Spleen (tissue), 11 donors: Measurements from ENCODE around the gene RPP25L. TPM values are rescaled to one million over a fixed set of nuclear protein-coding genes. Genes with fewer than 3 reads are reported as not detected.

ENCODE experiments used
- DNase-seq: peaks from one replicate; pipeline ENCODE4 v3.0.0-alpha.2; 2020
- H3K27ac ChIP-seq, 8 donors: fragments of 200-600 bp; sonication (generic) in 7 of 8; 1 replicate in 4 of 8; 2 replicates in 4 of 8; pipeline versions ENCODE4 v1.5.0 to v1.8.0; 2016 to 2021; ENCODE audit warnings: inconsistent platforms in 4 of 8, mild to moderate bottlenecking in 4 of 8, moderate library complexity in 1 of 8
- H3K27me3 ChIP-seq, 7 donors: fragments of 200-600 bp; sonication (generic) in 6 of 7; replicated peaks in 1 of 7; 1 replicate in 4 of 7; 2 replicates in 3 of 7; pipeline versions ENCODE4 v1.5.0 to v1.8.0; 2016 to 2021; ENCODE audit warnings: inconsistent platforms in 3 of 7, mild to moderate bottlenecking in 1 of 7
- H3K36me3 ChIP-seq, 6 donors: fragments of 200-600 bp; sonication (generic) in 5 of 6; 1 replicate in 4 of 6; 2 replicates in 2 of 6; pipeline versions ENCODE4 v1.5.0 to v1.8.0; 2016 to 2021; ENCODE audit warnings: inconsistent platforms in 2 of 6
- H3K4me1 ChIP-seq, 6 donors: fragments of 200-600 bp; sonication (generic) in 5 of 6; 1 replicate in 3 of 6; 2 replicates in 3 of 6; pipeline versions ENCODE4 v1.5.0 to v1.8.0; 2016 to 2021; ENCODE audit warnings: inconsistent platforms in 3 of 6
- H3K4me3 ChIP-seq, 8 donors: fragments of 200-600 bp; sonication (generic) in 7 of 8; 1 replicate in 4 of 8; 2 replicates in 4 of 8; pipeline versions ENCODE4 v1.5.0 to v1.8.0; 2016 to 2021; ENCODE audit warnings: inconsistent platforms in 4 of 8, mild to moderate bottlenecking in 4 of 8, moderate library complexity in 2 of 8
- H3K9me3 ChIP-seq, 8 donors: fragments of 200-600 bp; sonication (generic) in 7 of 8; 1 replicate in 4 of 8; 2 replicates in 4 of 8; pipeline versions ENCODE4 v1.5.0 to v1.8.0; 2016 to 2021; ENCODE audit warnings: inconsistent platforms in 4 of 8
- POLR2A ChIP-seq, 3 donors: fragments of 450-650 bp; IDR thresholded peaks; one replicate each; pipeline ENCODE4 v1.5.1; 2017; ENCODE audit warnings: antibody characterized with exemption in 3 of 3, mild to moderate bottlenecking in 1 of 3
- POLR2AphosphoS5 ChIP-seq, 3 donors: sonication (generic); formaldehyde crosslinking; IDR thresholded peaks; one replicate each; pipeline ENCODE4 v1.5.1; 2017; ENCODE audit warnings: antibody characterized with exemption in 3 of 3
- WGBS, 5 donors: extraction: QIAGEN DNeasy Blood & Tissue Kit in 3 of 5; methylation state at CpG; one replicate each; pipeline versions ENCODE4 v1.1.5 to v1.1.7; 2013 to 2018; 5-methylcytosine and 5-hydroxymethylcytosine counted together
- intact Hi-C: fragments of 100-400 bp; cut with DNase I; formaldehyde crosslinking; loops from one replicate; pipeline ENCODE4 v1.15.0; 2023; ENCODE audit warnings: low total_unique reads
- polyA plus RNA-seq, 3 donors: library from polyadenylated mRNA; stranded (reverse); fragments of 200-250 nt; gene quantifications; one replicate each; pipeline ENCODE4 v1.2.1, GENCODE V29; 2013
- total RNA-seq, 7 donors: library from RNA; depleted of rRNA in 3 of 7; stranded (reverse); fragments of >200 nt in 3 of 7; fragmentation: NEBNext Ultra II Directional in 4 of 7; extraction: Animal tissue kit (Norgen Biotek cat#: 25700) in 4 of 7; gene quantifications; one replicate each; pipeline versions ENCODE4 v1.1.0 to v1.2.1, GENCODE V29; 2016 to 2021
- TF ChIP-seq, protein P1 (sequence below), 11 experiments: fragments of 200-600 bp in 7 of 11; fragments of 450-650 bp in 4 of 11; sonication (generic) in 4 of 11; IDR thresholded peaks in 8 of 11; conservative IDR thresholded peaks in 3 of 11; 1 replicate in 7 of 11; 2 replicates in 4 of 11; pipeline versions ENCODE4 v1.4.0 to v1.8.0; 2016 to 2021; ENCODE audit warnings: antibody characterized with exemption in 11 of 11, inconsistent platforms in 4 of 11, mild to moderate bottlenecking in 1 of 11
- donor health status: healthy with polysubstance abuse.
- donor health status: DM: no; HTN: no; CAD: no; lungs with moderate emphysema.
- donor health status: DM: no; HTN: no; CAD: no.
- donor health status: Bipolar disorder and iron deficiency.
- donor health status: healthy.
- donor health status: DM: no; HTN: no; CAD: no.
- donor health status: DM: yes; HTN: yes; CAD: no.

RPP25L gene
- total and polyA plus RNA-seq, 10 donors = 16.8 to 54.1 (median 26.8) TPM

DNA sequence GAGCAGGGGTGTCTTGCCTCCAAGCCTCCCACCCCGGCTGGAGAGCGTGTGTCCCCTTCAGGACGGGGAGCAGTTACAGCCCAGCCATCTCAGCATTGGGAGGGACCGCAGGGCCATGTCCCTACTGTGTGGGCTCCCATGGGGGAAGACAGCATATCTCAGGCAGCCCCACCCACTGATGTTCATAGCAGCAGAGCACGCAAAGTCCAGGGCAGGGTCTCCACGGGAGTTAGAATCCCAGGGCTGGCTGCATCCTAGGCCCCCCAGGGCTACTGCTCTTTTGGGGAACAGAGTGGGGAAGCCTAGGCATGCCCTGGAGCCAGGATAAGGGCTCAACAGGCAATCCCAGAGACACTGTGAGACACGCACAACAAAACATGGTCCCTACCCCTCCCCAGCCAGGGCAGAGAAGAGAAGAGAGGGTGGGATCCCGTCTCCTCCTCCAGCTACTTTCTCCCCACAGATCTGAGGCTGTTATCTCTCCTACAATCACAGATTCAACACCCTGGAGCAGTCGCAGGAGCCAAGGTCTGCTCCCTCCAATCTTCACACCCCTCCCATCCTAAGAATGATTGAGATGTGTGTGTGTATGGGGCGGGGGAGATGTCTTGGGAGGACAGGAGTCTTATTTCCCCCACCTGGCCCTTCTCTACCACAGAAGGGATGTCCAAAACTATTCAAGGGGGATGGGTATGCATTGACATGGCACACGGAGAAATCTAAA lies 25.8 kb downstream of the RPP25L start:
- Histone ChIP-seq H3K4me1 (peaks cover 10 to 43% (median 24%) of the 10 kb centered on the region in 6 donors), H3K36me3 (no peaks in the 10 kb centered on the region), H3K4me3 (no peak overlapping the region), H3K27ac (no peak overlapping the region), H3K9me3 (no peaks in the 10 kb centered on the region), H3K27me3 (peaks cover 0 to 92% (median 45%) of the 10 kb centered on the region in 7 donors)
- WGBS, 5 donors = 17 to 31% (median 24%) methylated on average over 9 to 11 of the region's 11 CpGs
- TF ChIP-seq POLR2AphosphoS5 (IDR thresholded peaks at IDR 0.05) = no peak
- TF ChIP-seq, protein P1, sequence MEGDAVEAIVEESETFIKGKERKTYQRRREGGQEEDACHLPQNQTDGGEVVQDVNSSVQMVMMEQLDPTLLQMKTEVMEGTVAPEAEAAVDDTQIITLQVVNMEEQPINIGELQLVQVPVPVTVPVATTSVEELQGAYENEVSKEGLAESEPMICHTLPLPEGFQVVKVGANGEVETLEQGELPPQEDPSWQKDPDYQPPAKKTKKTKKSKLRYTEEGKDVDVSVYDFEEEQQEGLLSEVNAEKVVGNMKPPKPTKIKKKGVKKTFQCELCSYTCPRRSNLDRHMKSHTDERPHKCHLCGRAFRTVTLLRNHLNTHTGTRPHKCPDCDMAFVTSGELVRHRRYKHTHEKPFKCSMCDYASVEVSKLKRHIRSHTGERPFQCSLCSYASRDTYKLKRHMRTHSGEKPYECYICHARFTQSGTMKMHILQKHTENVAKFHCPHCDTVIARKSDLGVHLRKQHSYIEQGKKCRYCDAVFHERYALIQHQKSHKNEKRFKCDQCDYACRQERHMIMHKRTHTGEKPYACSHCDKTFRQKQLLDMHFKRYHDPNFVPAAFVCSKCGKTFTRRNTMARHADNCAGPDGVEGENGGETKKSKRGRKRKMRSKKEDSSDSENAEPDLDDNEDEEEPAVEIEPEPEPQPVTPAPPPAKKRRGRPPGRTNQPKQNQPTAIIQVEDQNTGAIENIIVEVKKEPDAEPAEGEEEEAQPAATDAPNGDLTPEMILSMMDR (IDR thresholded peaks at IDR 0.05 in 8 of 11, conservative IDR thresholded peaks at IDR 0.05 in 3 of 11) = no peak
- intact Hi-C loops = no loop called here
- DNase-seq = peak; percentile 51

DNA sequence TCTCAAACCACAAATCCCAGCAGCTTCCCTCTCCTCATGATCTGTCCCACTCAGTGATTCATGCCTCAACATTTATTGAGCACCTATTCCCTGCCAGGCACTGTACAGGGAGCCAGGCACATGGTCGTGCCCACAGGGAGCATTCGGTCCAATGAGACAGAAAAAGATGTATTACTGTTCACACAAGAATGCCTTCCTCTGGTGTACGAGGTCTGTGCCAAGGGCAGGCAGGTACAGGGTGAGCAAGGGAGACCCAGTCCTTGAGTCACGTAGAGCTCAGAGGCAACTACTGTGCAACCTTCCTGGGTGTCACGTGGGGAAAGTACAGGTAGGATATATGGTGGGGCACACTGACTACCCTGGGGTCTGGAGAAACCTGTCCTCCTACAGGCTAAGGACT lies 26.9 kb downstream of the RPP25L start:
- no peak for DNase-seq
- 71 to 81% (median 75%) methylated on average over 5 of the region's 5 CpGs for WGBS, 5 donors
- Histone ChIP-seq H3K27me3 (peaks cover 0 to 92% (median 34%) of the 10 kb centered on the region in 7 donors), H3K9me3 (no peaks in the 10 kb centered on the region), H3K4me1 (peaks cover 0 to 37% (median 14%) of the 10 kb centered on the region in 6 donors), H3K27ac (no peak overlapping the region), H3K36me3 (no peaks in the 10 kb centered on the region), H3K4me3 (no peak overlapping the region)
- intact Hi-C loops = no loop called here
- TF ChIP-seq, protein P1 (IDR thresholded peaks at IDR 0.05 in 8 of 11, conservative IDR thresholded peaks at IDR 0.05 in 3 of 11) = no peak
- TF ChIP-seq POLR2A (IDR thresholded peaks at IDR 0.05) (no peak), POLR2AphosphoS5 (IDR thresholded peaks at IDR 0.05) (no peak)

GRCh38 chr9:34582787-34583186 lies 29.1 kb downstream of the RPP25L start:
- DNase-seq = no peak
- Histone ChIP-seq H3K9me3 (no peaks in the 10 kb centered on the region), H3K27ac (no peak overlapping the region), H3K27me3 (peaks cover 0 to 92% (median 37%) of the 10 kb centered on the region in 7 donors), H3K4me1 (peaks cover 0 to 39% (median 18%) of the 10 kb centered on the region in 6 donors), H3K36me3 (no peaks in the 10 kb centered on the region), H3K4me3 (no peak overlapping the region)
- WGBS, 5 donors = 61 to 95% (median 87%) methylated on average over 5 of the region's 5 CpGs
- intact Hi-C loops = no loop called here
- TF ChIP-seq, protein P1 (IDR thresholded peaks at IDR 0.05 in 8 of 11, conservative IDR thresholded peaks at IDR 0.05 in 3 of 11) = no peak
- TF ChIP-seq POLR2A (IDR thresholded peaks at IDR 0.05) = no peak
- no peak for TF ChIP-seq POLR2AphosphoS5 (IDR thresholded peaks at IDR 0.05)

GRCh38 chr9:34581318-34581717 lies 30.6 kb downstream of the RPP25L start:
- Histone ChIP-seq H3K9me3 (no peaks in the 10 kb centered on the region), H3K27ac (peak overlapping the region in 1 of 8 donors; percentile 8), H3K36me3 (no peaks in the 10 kb centered on the region), H3K27me3 (peaks cover 0 to 92% (median 38%) of the 10 kb centered on the region in 7 donors), H3K4me3 (no peak overlapping the region), H3K4me1 (peaks cover 0 to 50% (median 24%) of the 10 kb centered on the region in 6 donors)
- intact Hi-C loops = no loop called here
- WGBS, 5 donors = 69 to 80% (median 72%) methylated on average over 3 of the region's 3 CpGs
- DNase-seq = no peak
- TF ChIP-seq, protein P1 (IDR thresholded peaks at IDR 0.05 in 8 of 11, conservative IDR thresholded peaks at IDR 0.05 in 3 of 11) = no peak
- TF ChIP-seq POLR2A (IDR thresholded peaks at IDR 0.05) (no peak), POLR2AphosphoS5 (IDR thresholded peaks at IDR 0.05) (no peak)
